HUDEP-2 (cell line): ENCODE measurements around the gene NGFR.
"Not testable (repeated sequence)": the region's sequence is repeated elsewhere in the genome, so short reads cannot be mapped to it uniquely, and the experiment has no call there.

ENCODE experiments used
- DNase-seq, 76 experiments: peaks; one replicate each; lab custom pipeline; 2025; ENCODE audit not compliant: unreplicated experiment in 76 of 76; lab: John Stamatoyannopoulos, UW

NGFR gene

DNA sequence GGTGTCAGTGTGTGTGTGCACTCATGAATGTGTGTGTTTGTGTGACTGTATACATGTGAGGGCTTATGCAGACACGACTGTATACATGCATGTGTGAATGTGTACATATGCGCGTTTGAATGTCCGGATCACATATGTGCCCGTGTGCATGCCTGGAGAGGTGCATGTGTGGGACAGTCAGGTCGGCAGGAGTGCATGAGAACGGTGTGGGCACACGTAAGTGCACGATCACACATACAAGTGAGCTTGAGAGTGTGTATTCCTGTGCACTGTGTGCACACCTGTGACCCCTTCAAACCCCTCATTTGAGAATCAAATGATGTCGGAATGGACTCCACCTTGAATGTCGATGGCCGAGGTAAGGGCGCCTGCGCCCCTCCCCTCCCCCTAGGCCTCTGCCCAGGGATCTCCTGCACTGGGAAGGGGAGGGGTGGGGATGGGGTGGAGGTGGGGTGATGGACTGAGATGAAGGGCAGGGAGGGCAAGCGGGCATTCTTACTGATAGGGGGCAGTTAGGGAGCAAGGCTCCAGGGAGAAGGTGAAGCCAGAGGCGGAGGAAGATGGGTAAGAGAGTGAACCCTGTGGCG, 601 bp upstream of the NGFR start:
- DNase-seq, result no peak

DNA sequence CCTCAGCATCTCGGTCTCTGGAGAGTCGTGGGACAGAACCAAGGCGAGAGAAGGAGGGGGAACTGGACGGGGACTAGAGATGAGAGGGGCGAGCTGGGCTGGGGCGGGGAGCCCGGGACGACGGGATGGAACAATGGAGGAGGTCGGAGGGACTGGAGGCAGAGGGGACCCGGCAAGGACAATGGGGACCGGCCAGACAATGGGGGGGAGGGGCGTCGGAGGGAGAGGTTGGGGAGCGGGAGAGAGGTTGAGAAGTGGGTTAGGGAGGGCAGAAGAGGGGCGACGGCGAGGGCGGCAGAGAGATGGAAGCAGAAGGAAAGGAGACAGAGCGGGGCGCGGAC, 719 bp downstream of the NGFR start:
- DNase-seq, result no peak

DNA sequence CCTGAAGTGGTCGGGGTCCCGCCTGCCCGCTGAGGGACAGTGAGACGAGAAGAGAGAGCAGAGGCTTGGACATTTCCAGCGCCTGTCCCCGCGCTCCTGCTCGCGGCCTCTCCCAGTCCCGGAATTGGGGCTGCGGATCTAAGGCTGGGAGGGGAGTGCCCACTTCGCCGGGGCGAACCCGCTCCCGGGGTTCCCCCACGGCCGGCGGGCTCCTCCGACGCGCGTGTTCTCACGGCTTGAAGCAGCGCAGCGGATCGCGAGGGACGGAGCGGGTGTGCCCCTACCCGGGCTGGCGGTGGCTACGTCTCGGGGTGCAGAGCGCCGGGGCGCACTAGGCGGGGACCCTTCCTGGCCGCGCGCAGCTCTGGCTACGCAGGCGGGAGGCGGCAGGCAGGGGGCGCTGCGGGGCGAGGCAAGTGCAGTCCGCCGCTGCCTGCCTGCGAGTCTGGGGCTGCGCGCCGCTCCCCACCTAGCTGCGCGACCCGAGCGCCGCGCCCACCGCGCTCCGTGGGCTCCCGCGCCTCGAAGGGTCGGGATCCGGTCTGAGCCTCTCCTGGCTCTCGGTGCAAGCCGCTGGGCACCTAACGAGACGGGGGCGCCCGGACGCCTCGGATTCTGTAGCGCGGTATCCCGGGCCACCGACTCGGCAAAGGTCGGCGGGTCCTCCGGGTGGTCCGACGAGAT, 1.2 kb downstream of the NGFR start:
- peak in 45 of 76 experiments; percentile 1 to 65 (median 28) for DNase-seq

DNA sequence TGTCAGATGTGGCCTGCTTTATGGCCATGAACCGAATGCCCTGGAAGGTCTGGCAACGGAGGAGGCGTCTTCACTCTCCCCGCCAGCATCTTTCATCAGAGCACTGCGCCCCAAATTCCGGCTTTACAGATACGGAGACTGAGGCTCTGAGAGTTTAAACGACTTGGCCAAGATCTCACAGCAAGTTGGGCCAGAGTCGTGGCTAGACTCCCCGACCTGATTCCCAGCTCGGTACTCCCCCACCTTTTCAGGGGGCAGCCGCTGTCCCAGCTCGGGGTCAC, 1.7 kb downstream of the NGFR start:
- DNase-seq, result no peak

DNA sequence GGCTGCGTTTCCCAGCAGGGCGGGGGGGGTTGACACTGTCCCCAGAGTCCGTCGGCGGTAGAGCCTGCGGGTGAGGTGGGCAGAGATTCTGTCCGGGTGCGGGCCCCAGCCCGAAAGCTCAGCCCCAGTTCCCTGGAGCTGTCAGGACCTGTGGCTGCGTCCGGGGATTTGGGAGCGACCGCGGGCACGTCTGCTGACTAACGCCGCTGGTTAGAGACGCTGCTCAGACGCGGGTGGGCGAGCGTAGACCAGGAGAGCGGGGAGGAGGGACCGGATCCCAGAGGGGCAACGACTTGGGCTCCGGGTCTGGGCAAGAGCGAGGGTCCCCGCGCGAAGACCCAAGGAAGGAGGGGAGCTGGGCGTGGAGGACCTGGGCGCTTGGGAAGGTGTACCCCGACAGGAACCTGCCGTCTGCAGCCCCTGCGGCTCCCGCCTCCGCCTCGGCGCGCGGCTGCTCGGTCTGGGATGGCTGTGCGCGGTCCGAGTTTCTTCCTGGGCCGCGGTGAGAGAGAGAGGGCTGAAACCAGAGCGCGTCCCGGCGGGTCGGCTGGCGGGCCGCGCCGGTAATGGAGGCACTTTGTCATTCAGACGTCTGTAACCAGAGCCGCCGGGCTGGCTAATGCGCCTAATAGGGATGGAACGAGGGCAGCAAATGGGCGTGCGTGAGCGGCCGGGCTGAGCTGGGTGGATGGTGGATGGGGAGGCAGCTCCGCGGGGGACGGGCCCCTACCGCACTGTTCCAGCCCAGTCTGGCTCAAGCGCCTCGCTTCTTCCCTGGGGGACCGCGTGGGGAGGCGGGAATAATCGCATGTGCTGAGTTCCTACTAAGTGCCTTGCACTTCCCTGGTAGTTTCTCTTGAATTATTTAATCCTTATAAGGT, 2.3 kb downstream of the NGFR start:
- DNase-seq, result peak in 1 of 76 experiments; percentile 4

DNA sequence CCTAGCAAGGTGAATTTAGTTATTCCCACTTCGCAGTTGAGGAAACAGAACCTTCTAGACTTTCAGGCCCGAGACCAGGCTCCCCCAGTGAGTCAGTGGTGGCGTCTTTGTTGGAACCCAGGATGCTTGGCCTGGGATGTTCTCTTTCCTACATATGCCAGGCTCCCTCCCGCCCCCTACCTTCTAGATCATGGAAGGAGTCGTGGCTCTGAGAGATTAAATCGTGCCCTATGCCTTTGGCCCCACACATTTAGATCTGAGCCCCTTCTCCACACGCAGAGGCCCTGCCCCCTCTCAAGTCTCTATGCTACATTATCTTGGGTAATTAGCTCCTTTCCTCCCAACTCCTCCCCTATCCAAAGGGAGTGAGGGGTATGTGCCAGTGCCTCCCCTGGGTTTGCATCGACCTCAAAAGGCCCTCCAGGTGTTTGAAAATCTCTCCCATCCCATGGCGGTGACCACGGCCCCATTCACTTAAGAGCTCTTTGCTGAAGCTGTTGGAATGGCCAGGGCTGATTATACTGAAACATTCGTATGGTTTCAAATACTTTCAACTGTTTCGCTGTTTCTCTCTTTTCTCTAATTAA, 3.0 kb downstream of the NGFR start:
- no peak for DNase-seq

DNA sequence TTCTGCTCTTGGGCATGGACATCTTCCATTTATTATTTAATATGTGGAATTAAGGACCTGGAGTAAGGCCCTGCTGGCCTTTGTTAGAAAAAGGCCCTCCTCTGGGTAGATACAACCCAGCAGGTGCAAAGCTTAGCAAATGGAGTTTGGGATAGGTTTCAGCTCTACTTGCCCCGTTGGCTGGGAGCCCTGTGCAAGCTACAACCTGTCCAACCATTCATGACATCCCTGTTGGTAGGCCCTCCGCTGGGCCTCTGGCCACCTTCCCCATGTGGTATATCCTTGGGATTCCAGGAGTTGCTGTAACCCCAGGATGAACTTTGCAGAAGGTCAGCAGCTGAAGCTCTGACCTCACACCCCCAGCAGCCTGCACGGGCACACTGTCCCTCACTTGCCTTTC, 6.4 kb downstream of the NGFR start:
- no peak for DNase-seq

DNA sequence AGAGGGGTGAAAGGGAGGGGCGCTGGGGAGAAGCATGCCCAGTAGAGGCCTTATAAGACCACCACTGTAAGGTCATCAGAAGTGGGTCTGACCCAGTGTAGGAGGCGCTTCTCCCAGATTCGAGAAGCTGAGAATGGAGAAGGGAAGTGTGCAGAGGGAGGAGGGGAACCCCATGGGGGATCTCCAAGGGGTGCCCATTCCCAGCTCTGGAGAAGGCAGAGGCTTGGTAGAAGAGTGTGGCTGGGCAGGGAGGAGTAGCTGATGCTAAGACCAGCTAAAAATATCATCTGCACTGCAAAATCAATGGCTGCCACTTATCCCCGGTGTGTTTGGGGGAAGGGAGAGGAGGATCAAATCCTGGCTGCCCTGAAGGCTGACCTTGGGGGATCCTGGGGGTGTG, 7.2 kb downstream of the NGFR start:
- DNase-seq, result no peak

DNA sequence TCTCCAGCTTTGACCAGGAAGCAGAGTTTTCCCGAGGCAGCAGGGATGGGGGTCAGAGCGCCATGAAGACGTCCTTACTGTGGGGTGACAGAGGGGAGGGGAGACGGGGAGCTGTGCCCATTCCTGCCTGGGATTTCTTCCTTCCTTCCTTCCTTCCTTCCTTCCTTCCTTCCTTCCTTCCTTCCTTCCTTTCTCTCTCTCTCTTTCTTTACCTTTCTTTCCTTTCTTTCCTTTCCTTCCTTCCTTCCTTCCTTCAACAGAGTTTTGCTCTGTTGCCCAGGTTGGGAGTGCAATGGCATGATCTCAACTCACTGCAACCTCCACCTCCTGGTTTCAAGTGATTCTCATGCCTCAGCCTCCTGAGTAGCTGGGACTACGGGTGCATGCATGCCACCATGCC, 7.6 kb downstream of the NGFR start:
- DNase-seq, result not testable (repeated sequence)

DNA sequence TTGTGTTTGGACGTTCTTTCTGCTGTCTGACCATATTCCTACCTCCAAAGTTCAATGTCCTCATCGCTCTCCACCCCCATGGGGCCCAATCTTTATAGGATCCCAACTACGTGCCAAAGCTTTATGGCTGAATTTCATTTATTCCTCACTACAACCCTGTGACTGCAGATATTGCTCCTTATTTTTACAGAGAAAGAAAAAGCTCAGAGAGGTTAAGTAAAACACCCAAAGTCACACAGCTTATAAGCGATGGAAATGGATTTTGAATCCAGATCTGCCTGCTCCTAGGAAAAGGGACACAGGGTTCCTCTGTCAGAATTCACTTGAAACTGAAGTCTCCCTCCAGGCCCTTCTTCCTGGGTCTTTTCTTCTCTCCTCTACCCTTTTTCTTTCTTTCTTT, 9.3 kb downstream of the NGFR start:
- DNase-seq, result no peak

DNA sequence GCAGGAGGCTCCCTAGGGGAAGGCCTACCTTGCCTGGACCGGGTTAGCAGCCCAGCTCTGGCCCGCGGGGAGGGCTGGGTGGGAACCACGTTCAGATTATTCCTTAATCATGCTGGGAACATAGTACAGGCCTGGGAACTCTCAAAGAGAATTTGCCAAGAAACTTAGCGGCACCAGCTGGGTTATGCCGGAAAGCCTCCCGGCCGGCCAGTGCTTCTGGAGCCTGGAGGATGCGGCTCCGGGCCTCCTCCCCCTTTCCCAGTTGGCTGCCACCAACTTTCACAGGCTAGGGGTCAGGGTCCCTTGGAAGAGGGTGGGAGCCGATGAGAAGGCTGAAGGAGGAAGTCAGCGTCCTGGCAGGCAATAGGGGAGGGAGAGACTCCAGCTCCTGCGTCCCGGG, 10.8 kb downstream of the NGFR start:
- DNase-seq, result no peak

DNA sequence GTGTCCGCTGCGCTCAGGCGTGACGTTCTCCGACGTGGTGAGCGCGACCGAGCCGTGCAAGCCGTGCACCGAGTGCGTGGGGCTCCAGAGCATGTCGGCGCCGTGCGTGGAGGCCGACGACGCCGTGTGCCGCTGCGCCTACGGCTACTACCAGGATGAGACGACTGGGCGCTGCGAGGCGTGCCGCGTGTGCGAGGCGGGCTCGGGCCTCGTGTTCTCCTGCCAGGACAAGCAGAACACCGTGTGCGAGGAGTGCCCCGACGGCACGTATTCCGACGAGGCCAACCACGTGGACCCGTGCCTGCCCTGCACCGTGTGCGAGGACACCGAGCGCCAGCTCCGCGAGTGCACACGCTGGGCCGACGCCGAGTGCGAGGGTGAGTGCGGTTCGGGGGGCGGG, 11.2 kb downstream of the NGFR start:
- DNase-seq, result no peak

DNA sequence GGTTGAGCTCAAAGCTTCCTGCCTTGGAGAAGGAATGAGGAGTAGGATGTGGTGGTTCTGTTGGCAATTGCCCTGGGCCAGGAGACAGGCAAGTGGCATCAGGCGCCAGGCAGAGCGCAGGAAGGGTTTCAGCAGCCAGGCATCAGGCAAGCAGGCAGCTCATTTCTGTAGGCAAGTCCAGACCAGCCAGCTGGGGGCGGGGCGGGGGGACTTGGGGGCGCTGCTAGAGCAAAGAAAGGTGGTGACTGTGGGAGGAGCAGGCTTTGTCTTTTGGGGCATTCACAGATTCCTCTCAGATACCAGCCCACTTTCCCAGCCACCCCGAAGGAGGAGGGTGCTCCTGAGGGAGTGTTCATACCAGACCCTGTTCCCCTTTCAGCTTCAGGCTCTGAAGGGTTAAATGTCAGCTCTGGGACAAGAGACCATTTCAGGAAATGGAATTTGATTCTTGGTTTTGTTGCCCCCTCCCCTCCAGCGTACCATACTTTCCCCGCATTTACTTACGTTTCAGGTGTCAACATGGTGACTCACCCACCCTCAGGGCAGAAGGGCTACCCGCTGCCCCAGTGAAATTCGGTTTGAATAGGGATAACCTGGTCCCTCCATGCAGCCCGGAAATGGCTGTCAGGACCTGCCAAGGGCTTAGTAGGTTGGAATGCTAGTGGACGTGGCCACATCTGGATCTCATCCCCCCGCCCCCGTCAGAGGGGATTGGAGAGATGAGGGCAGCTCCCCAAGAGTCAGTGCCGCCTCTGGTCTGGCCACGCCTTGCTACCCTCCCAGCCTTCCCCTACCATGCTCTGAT, 13.2 kb downstream of the NGFR start:
- no peak for DNase-seq

DNA sequence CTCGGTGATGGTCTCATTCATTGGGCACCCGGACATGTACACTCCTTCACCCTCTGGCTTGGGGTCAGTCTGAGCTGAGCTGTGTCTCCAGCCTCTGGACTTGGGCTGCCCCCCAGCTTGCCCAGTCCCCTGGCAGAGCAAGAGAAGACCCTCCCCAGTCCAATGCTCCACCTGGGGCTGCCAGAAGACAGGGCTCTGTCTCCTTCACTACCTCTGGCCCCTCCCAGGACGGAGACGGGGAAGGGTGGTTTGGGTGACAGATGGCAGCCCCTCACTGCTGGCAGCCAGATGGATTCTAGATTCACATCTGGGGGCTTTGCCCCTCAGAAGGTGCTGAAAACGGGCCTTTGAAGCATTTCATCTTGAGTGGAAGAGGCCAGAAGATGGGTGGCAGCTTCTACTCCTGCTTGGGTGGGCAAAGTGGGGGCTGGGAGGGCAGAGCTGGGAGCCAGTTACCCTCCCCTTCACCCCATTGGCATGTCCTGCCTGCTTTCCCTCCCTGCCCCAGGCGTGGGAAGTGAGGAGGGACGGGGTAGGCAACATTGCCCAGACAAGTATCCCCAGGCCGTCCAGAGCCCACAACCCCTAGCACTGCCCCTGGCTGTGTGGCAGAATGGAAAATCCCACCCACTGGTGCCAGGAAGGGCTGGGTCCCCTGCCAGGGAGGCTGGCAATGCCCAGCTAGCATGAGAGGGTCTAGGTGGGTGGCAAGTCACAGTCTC, 13.9 kb downstream of the NGFR start:
- no peak for DNase-seq

DNA sequence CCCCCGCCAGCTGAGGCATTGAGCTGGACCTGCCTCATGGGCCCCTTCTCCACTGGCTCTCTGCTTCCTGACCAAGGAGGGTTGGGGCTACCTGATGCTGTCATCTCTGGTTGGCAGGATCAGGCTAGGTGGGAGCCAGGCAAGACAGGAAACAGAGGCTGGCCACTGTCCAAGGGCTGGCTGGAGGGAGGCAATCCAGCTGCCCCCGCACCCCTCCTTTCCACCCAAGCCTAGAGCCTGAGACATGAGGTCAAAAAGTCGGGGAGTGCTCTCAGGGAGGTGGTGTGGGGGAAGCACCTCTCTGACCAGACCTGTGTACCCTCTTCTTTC, 14.5 kb downstream of the NGFR start:
- DNase-seq, result no peak

DNA sequence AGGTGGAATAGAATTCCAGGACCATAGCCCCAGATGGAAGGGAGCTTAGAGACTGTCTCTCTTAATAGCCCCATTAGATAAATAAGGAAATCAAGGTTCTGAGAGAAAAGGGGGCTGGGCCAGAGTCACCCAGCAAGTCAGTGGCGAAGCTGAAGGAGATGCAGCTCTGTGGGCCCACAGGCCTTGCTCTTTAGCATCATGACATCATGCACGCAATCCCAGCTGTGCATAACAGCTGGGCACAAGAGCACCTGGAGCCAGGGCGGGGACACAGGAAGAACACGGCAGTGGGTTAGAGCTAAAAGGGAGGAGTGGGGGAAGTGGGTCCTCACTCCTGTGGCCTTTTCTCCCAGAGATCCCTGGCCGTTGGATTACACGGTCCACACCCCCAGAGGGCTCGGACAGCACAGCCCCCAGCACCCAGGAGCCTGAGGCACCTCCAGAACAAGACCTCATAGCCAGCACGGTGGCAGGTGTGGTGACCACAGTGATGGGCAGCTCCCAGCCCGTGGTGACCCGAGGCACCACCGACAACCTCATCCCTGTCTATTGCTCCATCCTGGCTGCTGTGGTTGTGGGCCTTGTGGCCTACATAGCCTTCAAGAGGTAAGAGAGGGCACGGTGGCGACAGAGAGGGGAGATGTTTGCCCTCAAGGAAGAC, 15.1 kb downstream of the NGFR start:
- DNase-seq, result no peak

DNA sequence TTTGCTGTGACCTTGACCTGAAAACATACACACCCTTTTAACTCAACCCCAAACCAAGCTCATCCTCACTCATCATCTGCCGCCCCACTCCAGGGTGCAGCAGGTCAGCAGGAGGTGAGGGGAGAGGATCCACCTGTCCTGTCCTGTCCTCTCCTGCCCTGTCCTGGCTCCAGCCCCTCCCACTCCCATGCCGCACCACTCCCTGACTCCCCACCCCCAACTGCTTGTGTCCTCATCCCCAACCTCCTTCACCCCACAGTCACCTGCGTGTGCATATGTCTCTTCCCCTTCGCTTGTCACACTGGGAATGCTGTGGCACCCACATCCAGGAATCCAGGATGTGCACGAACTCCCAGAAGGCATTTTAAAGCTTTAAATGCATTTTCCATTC, 15.6 kb downstream of the NGFR start:
- DNase-seq, result no peak

DNA sequence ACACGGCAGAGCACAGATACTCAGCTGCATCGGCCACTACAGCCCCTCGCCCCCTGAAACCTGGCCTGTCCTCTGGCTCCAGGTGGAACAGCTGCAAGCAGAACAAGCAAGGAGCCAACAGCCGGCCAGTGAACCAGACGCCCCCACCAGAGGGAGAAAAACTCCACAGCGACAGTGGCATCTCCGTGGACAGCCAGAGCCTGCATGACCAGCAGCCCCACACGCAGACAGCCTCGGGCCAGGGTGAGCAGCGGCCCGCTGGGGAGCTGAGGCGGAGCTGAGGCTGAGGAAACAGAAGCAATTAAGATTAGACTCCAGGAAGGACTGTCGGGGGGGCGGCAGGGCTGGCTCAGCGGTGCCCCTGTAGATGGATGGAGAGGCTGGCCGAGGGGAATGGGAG, 16.7 kb downstream of the NGFR start:
- DNase-seq, result no peak

DNA sequence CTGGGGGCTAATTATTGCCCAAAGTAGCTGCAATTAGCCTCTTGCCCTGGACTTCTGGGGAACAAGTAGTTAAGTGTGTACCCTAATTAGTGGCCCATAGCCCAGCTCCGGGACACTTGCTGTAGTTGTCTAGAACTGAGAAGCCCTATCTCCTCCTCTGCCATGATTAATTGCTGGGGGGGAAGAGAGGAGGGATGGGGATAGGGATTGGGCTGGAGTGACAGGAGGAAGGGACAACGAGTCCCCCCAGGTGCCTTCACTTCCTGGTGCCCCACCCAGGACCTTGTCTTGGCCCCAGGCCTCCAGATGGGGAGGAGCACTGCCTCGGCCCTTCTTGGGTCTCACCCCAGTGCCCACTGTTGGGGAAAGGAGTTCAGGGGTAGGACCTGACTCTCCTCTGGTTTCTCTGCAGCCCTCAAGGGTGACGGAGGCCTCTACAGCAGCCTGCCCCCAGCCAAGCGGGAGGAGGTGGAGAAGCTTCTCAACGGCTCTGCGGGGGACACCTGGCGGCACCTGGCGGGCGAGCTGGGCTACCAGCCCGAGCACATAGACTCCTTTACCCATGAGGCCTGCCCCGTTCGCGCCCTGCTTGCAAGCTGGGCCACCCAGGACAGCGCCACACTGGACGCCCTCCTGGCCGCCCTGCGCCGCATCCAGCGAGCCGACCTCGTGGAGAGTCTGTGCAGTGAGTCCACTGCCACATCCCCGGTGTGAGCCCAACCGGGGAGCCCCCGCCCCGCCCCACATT, 17.4 kb downstream of the NGFR start:
- no peak for DNase-seq
